Measurements from ENCODE around the gene LRRC4C.

The LRRC4C gene

GRCh38 chr11:41045266-41045665, 414.2 kb downstream of the LRRC4C start:
- no peak for DNase-seq
- no peaks in the 10 kb centered on the region for H3K9me3 ChIP-seq
- H3K36me3 ChIP-seq, result no peaks in the 10 kb centered on the region
- H3K4me1 ChIP-seq, result no peaks in the 10 kb centered on the region
- TF ChIP-seq CTCF (IDR thresholded peaks at IDR 0.05), result no peak
- H3K27me3 ChIP-seq, result no peaks in the 10 kb centered on the region
- H3K27ac ChIP-seq, result no peak overlapping the region
- intact Hi-C loops (cut with DNase I; ENCODE audit: low total_unique reads), result no loop called here
- no peak overlapping the region for H3K4me3 ChIP-seq

GRCh38 chr11:41044747-41045146, 414.7 kb downstream of the LRRC4C start:
- H3K27ac ChIP-seq, result no peak overlapping the region
- DNase-seq, result no peak
- H3K4me1 ChIP-seq, result no peaks in the 10 kb centered on the region
- TF ChIP-seq CTCF (IDR thresholded peaks at IDR 0.05), result no peak
- intact Hi-C loops (cut with DNase I; ENCODE audit: low total_unique reads), result no loop called here
- H3K9me3 ChIP-seq, result no peaks in the 10 kb centered on the region
- no peaks in the 10 kb centered on the region for H3K36me3 ChIP-seq
- H3K27me3 ChIP-seq, result no peaks in the 10 kb centered on the region
- no peak overlapping the region for H3K4me3 ChIP-seq

GRCh38 chr11:41042688-41043087, 416.8 kb downstream of the LRRC4C start:
- Histone ChIP-seq H3K36me3 (no peaks in the 10 kb centered on the region), H3K27me3 (no peaks in the 10 kb centered on the region), H3K4me1 (no peaks in the 10 kb centered on the region), H3K4me3 (no peak overlapping the region), H3K9me3 (no peaks in the 10 kb centered on the region), H3K27ac (no peak overlapping the region)
- intact Hi-C loops (cut with DNase I; ENCODE audit: low total_unique reads), result no loop called here
- no peak for TF ChIP-seq CTCF (IDR thresholded peaks at IDR 0.05)
- no peak for DNase-seq

GRCh38 chr11:41040474-41040873, 419.0 kb downstream of the LRRC4C start:
- Histone ChIP-seq H3K36me3 (no peaks in the 10 kb centered on the region), H3K9me3 (no peaks in the 10 kb centered on the region), H3K4me3 (no peak overlapping the region), H3K27me3 (no peaks in the 10 kb centered on the region), H3K27ac (no peak overlapping the region), H3K4me1 (no peaks in the 10 kb centered on the region)
- DNase-seq, result no peak
- TF ChIP-seq CTCF (IDR thresholded peaks at IDR 0.05), result no peak
- intact Hi-C loops (cut with DNase I; ENCODE audit: low total_unique reads), result no loop called here

GRCh38 chr11:41039592-41039991, 419.9 kb downstream of the LRRC4C start:
- H3K4me1 ChIP-seq, result no peaks in the 10 kb centered on the region
- H3K27ac ChIP-seq, result no peak overlapping the region
- TF ChIP-seq CTCF (IDR thresholded peaks at IDR 0.05), result no peak
- intact Hi-C loops (cut with DNase I; ENCODE audit: low total_unique reads), result no loop called here
- no peaks in the 10 kb centered on the region for H3K36me3 ChIP-seq
- H3K27me3 ChIP-seq, result no peaks in the 10 kb centered on the region
- no peak for DNase-seq
- no peak overlapping the region for H3K4me3 ChIP-seq
- no peaks in the 10 kb centered on the region for H3K9me3 ChIP-seq

- intact Hi-C loops (cut with DNase I; ENCODE audit: low total_unique reads), result no loop called here
- no peaks in the 10 kb centered on the region for H3K36me3 ChIP-seq
- H3K4me3 ChIP-seq, result no peak overlapping the region
- no peak for TF ChIP-seq CTCF (IDR thresholded peaks at IDR 0.05)
- H3K9me3 ChIP-seq, result no peaks in the 10 kb centered on the region
- no peak overlapping the region for H3K27ac ChIP-seq
- DNase-seq, result no peak
- H3K4me1 ChIP-seq, result no peaks in the 10 kb centered on the region
- no peaks in the 10 kb centered on the region for H3K27me3 ChIP-seq
Measured at GRCh38 chr11:41031551-41032060, 427.8 kb downstream of the LRRC4C start.

Measured in tibial artery (tissue), 4 donors.